Hindlimb muscle (tissue), 1 donor: ENCODE data around the gene CDCA7. TPM values are rescaled to one million over a fixed set of nuclear protein-coding genes. Genes with fewer than 3 reads are reported as not detected.
A peak's percentile ranks its signal among the peaks of the same experiment; 100 is the strongest.
"Not testable (repeated sequence)": the region's sequence is repeated elsewhere in the genome, so short reads cannot be mapped to it uniquely, and the experiment has no call there.

Source experiments
- DNase-seq: peaks from one replicate; pipeline ENCODE4 v3.0.0-alpha.2; 2013
- polyA plus RNA-seq: library from polyadenylated mRNA; unstranded; fragments of 120-200 nt; gene quantifications from one replicate; pipeline ENCODE4 v1.2.1, GENCODE V29; 2013; ENCODE audit not compliant: insufficient read length

CDCA7 gene
- polyA plus RNA-seq, 1 donor, result 13.4 TPM

- no peak for DNase-seq
These were observed 4.6 kb downstream of the CDCA7 start for GRCh38 chr2:173359231-173359630.

- no peak for DNase-seq
These were observed 15.5 kb downstream of the CDCA7 start for GRCh38 chr2:173370198-173370597.

- DNase-seq, result no peak
These were observed 16.4 kb downstream of the CDCA7 start for GRCh38 chr2:173371023-173371422.

GRCh38 chr2:173373290-173373689, 18.6 kb downstream of the CDCA7 start:
- no peak for DNase-seq

GRCh38 chr2:173374634-173375033, 20.0 kb downstream of the CDCA7 start:
- DNase-seq, result no peak

- DNase-seq, result not testable (repeated sequence)
These were observed 30.9 kb downstream of the CDCA7 start for GRCh38 chr2:173385534-173385933.

- DNase-seq, result no peak
These were observed 31.5 kb downstream of the CDCA7 start for GRCh38 chr2:173386021-173386737.

- no peak for DNase-seq
These were observed 32.0 kb downstream of the CDCA7 start for GRCh38 chr2:173386738-173387065.

- DNase-seq, result no peak
These were observed 32.4 kb downstream of the CDCA7 start for GRCh38 chr2:173387079-173387478.

GRCh38 chr2:173387660-173388059, 33.0 kb downstream of the CDCA7 start:
- DNase-seq, result no peak

- no peak for DNase-seq
These were observed 34.1 kb downstream of the CDCA7 start for GRCh38 chr2:173388795-173389194.

- no peak for DNase-seq
These were observed 35.4 kb downstream of the CDCA7 start for GRCh38 chr2:173390036-173390435.

GRCh38 chr2:173392731-173393130, 38.1 kb downstream of the CDCA7 start:
- DNase-seq, result no peak

- DNase-seq, result no peak
These were observed 38.5 kb downstream of the CDCA7 start for GRCh38 chr2:173393186-173393585.

GRCh38 chr2:173393636-173394035, 39.0 kb downstream of the CDCA7 start:
- no peak for DNase-seq

GRCh38 chr2:173394091-173394974, 39.7 kb downstream of the CDCA7 start:
- peak; percentile 40 for DNase-seq

- no peak for DNase-seq
These were observed 41.1 kb downstream of the CDCA7 start for GRCh38 chr2:173395567-173396351.

- DNase-seq, result no peak
These were observed 42.9 kb downstream of the CDCA7 start for GRCh38 chr2:173397539-173397938.

- DNase-seq, result no peak
These were observed 44.6 kb downstream of the CDCA7 start for GRCh38 chr2:173399229-173399628.

GRCh38 chr2:173400760-173401159, 46.1 kb downstream of the CDCA7 start:
- DNase-seq, result no peak

GRCh38 chr2:173401716-173402326, 47.1 kb downstream of the CDCA7 start:
- DNase-seq, result peak; percentile 52

GRCh38 chr2:173402405-173402974, 47.8 kb downstream of the CDCA7 start:
- peak; percentile 88 for DNase-seq
